ENCODE results near the gene ANKHD1.

- TF ChIP-seq CTCF (conservative IDR thresholded peaks at IDR 0.05; ENCODE audit: low read length) (no peak), EZH2phosphoT487 (IDR thresholded peaks at IDR 0.05; ENCODE audit: borderline replicate concordance, low read depth, low read length) (no peak)
Observed at GRCh38 chr5:140361901-140362300, 39.7 kb upstream of the ANKHD1 start.

All from OCI-LY7 (cell line).